A673 (cell line): ENCODE data around the gene B4GALNT3. TPM values are rescaled to one million over a fixed set of nuclear protein-coding genes. Genes with fewer than 3 reads are reported as not detected.
A peak's percentile ranks its signal among the peaks of the same experiment; 100 is the strongest.

Experiments
- BruUV-seq: library from RNA; stranded (reverse); fragments of 400-500 nt; replicated peaks from 2 replicates; lab custom pipeline; 2021; lab: Mats Ljungman, UMichigan
- CTCF ChIA-PET: fragments of 300-600 bp; sonication (Branson Sonifier 250); formaldehyde crosslinking; loops from one replicate; lab custom pipeline; 2022; ENCODE audit warnings: antibody characterized with exemption; lab: Charles Lee
- POLR2A ChIA-PET: fragments of 300-600 bp; sonication (Branson Sonifier 250); formaldehyde crosslinking; loops from one replicate; lab custom pipeline; 2022; ENCODE audit warnings: antibody characterized with exemption; ENCODE audit not compliant: low non-redundant PET; lab: Charles Lee
- DNase-seq: peaks from one replicate; pipeline ENCODE4 v3.0.0-alpha.2; 2015; ENCODE audit warnings: low spot score
- H3K27ac ChIP-seq: fragments of 200-600 bp; sonication (generic); 2 replicates; pipeline ENCODE4 v1.5.1; 2016; ENCODE audit warnings: mixed run types, low read depth, mild to moderate bottlenecking, mixed read lengths, antibody characterized with exemption, low read length; ENCODE audit not compliant: poor library complexity, severe bottlenecking
- H3K27me3 ChIP-seq: fragments of 200-600 bp; sonication (generic); replicated peaks from 2 replicates; pipeline ENCODE4 v1.6.1; 2017; ENCODE audit warnings: mixed run types, low read depth, mild to moderate bottlenecking, mixed read lengths, antibody characterized with exemption, low read length; ENCODE audit not compliant: insufficient read depth, poor library complexity
- H3K36me3 ChIP-seq: fragments of 200-600 bp; sonication (generic); 2 replicates; pipeline ENCODE4 v1.6.1; 2016; ENCODE audit warnings: mixed run types, mild to moderate bottlenecking, mixed read lengths, antibody characterized with exemption, low read length; ENCODE audit not compliant: insufficient read depth, poor library complexity, severe bottlenecking
- H3K4me1 ChIP-seq: fragments of 200-600 bp; sonication (generic); 2 replicates; pipeline ENCODE4 v1.6.1; 2017; ENCODE audit warnings: mixed run types, mild to moderate bottlenecking, mixed read lengths, antibody characterized with exemption, low read length; ENCODE audit not compliant: insufficient read depth, poor library complexity, severe bottlenecking
- H3K4me3 ChIP-seq: fragments of 200-600 bp; sonication (generic); 2 replicates; pipeline ENCODE4 v1.5.1; 2016; ENCODE audit warnings: low read depth, mixed run types, mild to moderate bottlenecking, mixed read lengths, low read length; ENCODE audit not compliant: poor library complexity, severe bottlenecking
- H3K9me3 ChIP-seq: fragments of 200-600 bp; sonication (generic); 2 replicates; pipeline ENCODE4 v1.6.1; 2016; ENCODE audit warnings: mixed run types, low read depth, mild to moderate bottlenecking, mixed read lengths, antibody characterized with exemption, low read length; ENCODE audit not compliant: poor library complexity, severe bottlenecking
- EZH2 ChIP-seq: fragments of 200-600 bp; sonication (generic); IDR thresholded peaks from 2 replicates; pipeline ENCODE4 v1.6.1; 2017; ENCODE audit warnings: borderline replicate concordance, low read depth, mild to moderate bottlenecking, mixed read lengths, antibody characterized with exemption, low read length; ENCODE audit not compliant: poor library complexity, severe bottlenecking
- intact Hi-C: fragments of 100-400 bp; cut with micrococcal nuclease; formaldehyde crosslinking; loops from one replicate; pipeline ENCODE4 v1.10.0; 2022; ENCODE audit not compliant: unreplicated experiment
- total RNA-seq: library from RNA; stranded (reverse); gene quantifications from 2 replicates; pipeline ENCODE4 v1.2.3, GENCODE V29; 2021
- TF ChIP-seq, protein P1 (sequence below): fragments of 300-800, 200-600 bp; sonication (generic); conservative IDR thresholded peaks from 2 replicates; pipeline ENCODE4 v1.5.1; 2017; ENCODE audit warnings: low read depth, mild to moderate bottlenecking, antibody characterized with exemption, low read length, moderate library complexity, mixed read lengths

Gene B4GALNT3
- total RNA-seq, 1 experiment from 2014 or later, result 19.4 TPM

DNA sequence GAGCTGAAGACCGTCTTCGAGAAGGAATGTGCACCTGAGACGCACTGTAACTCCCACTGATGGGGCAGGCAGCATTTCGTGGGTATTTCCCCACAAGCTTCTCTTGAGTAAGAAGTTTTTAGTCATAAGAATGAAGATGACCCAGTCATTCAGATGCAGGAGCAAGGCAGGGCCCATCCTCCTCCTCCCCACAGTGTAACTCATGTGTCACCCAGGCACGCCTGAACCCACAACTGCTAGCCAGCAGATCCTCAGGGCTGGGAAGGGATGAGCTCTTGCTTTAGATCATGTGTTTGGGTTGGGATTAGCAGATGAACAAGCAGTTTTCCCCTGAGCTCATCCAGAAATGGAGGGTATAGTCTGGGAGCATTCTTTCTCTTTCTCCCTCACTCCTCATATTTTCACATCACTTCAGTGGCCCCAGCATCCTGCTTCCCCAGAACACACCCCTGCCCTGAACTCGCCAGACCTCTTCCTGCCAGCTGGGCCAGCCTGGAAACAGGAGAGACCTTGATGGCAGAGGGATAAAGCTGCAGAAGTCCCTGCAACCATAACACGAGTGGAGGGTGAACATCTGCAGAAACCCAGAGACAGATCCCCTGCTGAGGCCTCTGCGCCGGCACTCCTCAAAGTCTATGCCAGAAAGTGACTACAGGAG is 73.3 kb downstream of the B4GALNT3 start:
- H3K9me3 ChIP-seq, result no peaks in the 10 kb centered on the region
- POLR2A ChIA-PET, result interaction anchor here (0.6 kb wide), 1 partner anchor 102 kb away, joined by 4 read pairs; no protein-coding TSS in a partner anchor

DNA sequence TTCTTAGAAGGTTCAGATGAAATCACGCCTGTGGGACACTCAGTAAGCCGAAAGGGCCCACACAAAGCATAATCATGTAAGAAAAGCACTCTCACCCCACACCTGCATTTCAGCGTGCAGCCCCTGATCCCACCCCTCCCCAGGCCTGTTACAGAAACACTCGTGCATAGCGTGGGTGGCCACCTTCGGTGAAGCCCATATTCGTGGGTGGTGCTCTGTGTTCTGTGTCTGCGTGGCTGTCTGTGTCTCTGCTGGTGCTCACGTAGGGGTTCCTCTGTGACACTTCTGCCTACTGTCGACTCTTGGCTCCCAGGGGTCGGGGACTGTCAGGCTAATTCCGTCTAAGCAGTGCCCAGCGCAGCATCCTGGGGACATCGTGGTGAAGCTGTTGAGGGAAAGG is 74.0 kb downstream of the B4GALNT3 start:
- no TSS peak for BruUV-seq
- H3K36me3 ChIP-seq, result no peaks in the 10 kb centered on the region
- H3K4me1 ChIP-seq, result peaks cover 27% of the 10 kb centered on the region
- no peaks in the 10 kb centered on the region for H3K27me3 ChIP-seq
- H3K9me3 ChIP-seq, result no peaks in the 10 kb centered on the region
- intact Hi-C loops, result no loop called here
- DNase-seq, result no peak
- no peak for TF ChIP-seq EZH2
- TF ChIP-seq, protein P1, sequence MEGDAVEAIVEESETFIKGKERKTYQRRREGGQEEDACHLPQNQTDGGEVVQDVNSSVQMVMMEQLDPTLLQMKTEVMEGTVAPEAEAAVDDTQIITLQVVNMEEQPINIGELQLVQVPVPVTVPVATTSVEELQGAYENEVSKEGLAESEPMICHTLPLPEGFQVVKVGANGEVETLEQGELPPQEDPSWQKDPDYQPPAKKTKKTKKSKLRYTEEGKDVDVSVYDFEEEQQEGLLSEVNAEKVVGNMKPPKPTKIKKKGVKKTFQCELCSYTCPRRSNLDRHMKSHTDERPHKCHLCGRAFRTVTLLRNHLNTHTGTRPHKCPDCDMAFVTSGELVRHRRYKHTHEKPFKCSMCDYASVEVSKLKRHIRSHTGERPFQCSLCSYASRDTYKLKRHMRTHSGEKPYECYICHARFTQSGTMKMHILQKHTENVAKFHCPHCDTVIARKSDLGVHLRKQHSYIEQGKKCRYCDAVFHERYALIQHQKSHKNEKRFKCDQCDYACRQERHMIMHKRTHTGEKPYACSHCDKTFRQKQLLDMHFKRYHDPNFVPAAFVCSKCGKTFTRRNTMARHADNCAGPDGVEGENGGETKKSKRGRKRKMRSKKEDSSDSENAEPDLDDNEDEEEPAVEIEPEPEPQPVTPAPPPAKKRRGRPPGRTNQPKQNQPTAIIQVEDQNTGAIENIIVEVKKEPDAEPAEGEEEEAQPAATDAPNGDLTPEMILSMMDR, result no peak
- ChIA-PET POLR2A (interaction anchor here (0.6 kb wide), 1 partner anchor 103 kb away, joined by 4 read pairs; no protein-coding TSS in a partner anchor), CTCF (no interaction called here)
- H3K4me3 ChIP-seq, result no peak overlapping the region
- H3K27ac ChIP-seq, result no peak overlapping the region

More for the DNA sequence above, 73.3 kb downstream of the B4GALNT3 start:
- Histone ChIP-seq H3K4me3 (no peak overlapping the region), H3K27me3 (no peaks in the 10 kb centered on the region), H3K36me3 (no peaks in the 10 kb centered on the region), H3K27ac (peak overlapping the region; percentile 22), H3K4me1 (peaks cover 21% of the 10 kb centered on the region)
- DNase-seq, result no peak
- BruUV-seq, result no TSS peak
- intact Hi-C loops, result no loop called here
- TF ChIP-seq EZH2, result no peak
- TF ChIP-seq, protein P1, result no peak
- CTCF ChIA-PET, result no interaction called here

DNA sequence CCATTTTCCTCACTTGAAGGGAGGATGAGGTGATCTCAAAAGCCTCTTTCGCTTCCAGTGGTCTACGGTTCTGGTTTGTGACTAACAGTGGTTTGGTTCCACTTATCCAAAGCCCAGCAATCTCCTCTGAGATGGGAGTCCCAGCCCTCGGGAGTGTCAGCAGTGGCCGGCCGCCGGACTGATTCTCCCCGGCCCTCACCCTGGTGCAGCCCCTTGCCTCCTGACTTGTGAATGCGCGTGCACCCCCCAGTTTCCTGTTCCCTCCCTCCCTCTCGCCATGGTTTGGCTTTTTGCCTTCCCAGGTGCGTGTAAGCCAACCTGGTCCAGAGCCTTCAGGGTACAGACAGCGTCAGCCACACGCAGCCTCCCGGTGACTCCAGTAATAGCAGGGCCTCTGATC is 74.5 kb downstream of the B4GALNT3 start:
- Histone ChIP-seq H3K27me3 (no peaks in the 10 kb centered on the region), H3K4me3 (no peak overlapping the region), H3K27ac (no peak overlapping the region), H3K36me3 (no peaks in the 10 kb centered on the region), H3K9me3 (no peaks in the 10 kb centered on the region), H3K4me1 (peaks cover 31% of the 10 kb centered on the region)
- ChIA-PET CTCF (no interaction called here), POLR2A (no interaction called here)
- BruUV-seq, result no TSS peak
- TF ChIP-seq, protein P1, result no peak
- TF ChIP-seq EZH2, result no peak
- no peak for DNase-seq
- intact Hi-C loops, result no loop called here
